KMS-11 (cell line): ENCODE measurements around the gene CCN5.

Source experiments
- H2AFZ ChIP-seq: fragments of 200-600 bp; sonication (generic); 2 replicates; pipeline ENCODE4 v1.6.1; 2016; ENCODE audit warnings: antibody characterized with exemption, mixed run types, low read depth
- H3K27ac ChIP-seq: fragments of 200-600 bp; sonication (generic); 2 replicates; pipeline ENCODE4 v1.6.1; 2016; ENCODE audit warnings: mild to moderate bottlenecking, mixed run types
- H3K27me3 ChIP-seq: fragments of 200-600 bp; sonication (generic); 2 replicates; pipeline ENCODE4 v1.6.1; 2017; ENCODE audit warnings: mild to moderate bottlenecking, low read depth, mixed run types, moderate library complexity; ENCODE audit not compliant: insufficient read depth
- H3K36me3 ChIP-seq: fragments of 200-600 bp; sonication (generic); 2 replicates; pipeline ENCODE4 v1.6.1; 2017; ENCODE audit warnings: mild to moderate bottlenecking, mixed run types; ENCODE audit not compliant: insufficient read depth
- H3K4me1 ChIP-seq: fragments of 200-600 bp; sonication (generic); 2 replicates; pipeline ENCODE4 v1.6.1; 2016; ENCODE audit warnings: mild to moderate bottlenecking, low read depth, mixed run types; ENCODE audit not compliant: poor library complexity, severe bottlenecking
- H3K4me2 ChIP-seq: fragments of 200-600 bp; sonication (generic); 2 replicates; pipeline ENCODE4 v1.7.0; 2016; ENCODE audit warnings: mild to moderate bottlenecking, mixed run types
- H3K4me3 ChIP-seq: fragments of 200-600 bp; sonication (generic); IDR thresholded peaks from 2 replicates; pipeline ENCODE4 v1.6.1; 2017; ENCODE audit warnings: low read depth, low read length, mixed read lengths; ENCODE audit not compliant: insufficient read depth
- H3K79me2 ChIP-seq: fragments of 200-600 bp; sonication (generic); 2 replicates; pipeline ENCODE4 v1.6.1; 2016; ENCODE audit warnings: low read depth, mixed run types; ENCODE audit not compliant: insufficient read depth
- H3K9ac ChIP-seq: fragments of 200-600 bp; sonication (generic); 2 replicates; pipeline ENCODE4 v1.6.1; 2016; ENCODE audit warnings: mild to moderate bottlenecking, mixed run types
- H4K20me1 ChIP-seq: fragments of 200-600 bp; sonication (generic); 2 replicates; pipeline ENCODE4 v1.6.1; 2016; ENCODE audit warnings: mild to moderate bottlenecking, mixed run types; ENCODE audit not compliant: insufficient read depth
- TF ChIP-seq, protein P1 (sequence below): fragments of 200-600 bp; sonication (generic); conservative IDR thresholded peaks from 2 replicates; pipeline ENCODE4 v1.6.1; 2017; ENCODE audit warnings: low read depth, mild to moderate bottlenecking, antibody characterized with exemption, low read length, moderate library complexity, mixed read lengths

The CCN5 gene

DNA sequence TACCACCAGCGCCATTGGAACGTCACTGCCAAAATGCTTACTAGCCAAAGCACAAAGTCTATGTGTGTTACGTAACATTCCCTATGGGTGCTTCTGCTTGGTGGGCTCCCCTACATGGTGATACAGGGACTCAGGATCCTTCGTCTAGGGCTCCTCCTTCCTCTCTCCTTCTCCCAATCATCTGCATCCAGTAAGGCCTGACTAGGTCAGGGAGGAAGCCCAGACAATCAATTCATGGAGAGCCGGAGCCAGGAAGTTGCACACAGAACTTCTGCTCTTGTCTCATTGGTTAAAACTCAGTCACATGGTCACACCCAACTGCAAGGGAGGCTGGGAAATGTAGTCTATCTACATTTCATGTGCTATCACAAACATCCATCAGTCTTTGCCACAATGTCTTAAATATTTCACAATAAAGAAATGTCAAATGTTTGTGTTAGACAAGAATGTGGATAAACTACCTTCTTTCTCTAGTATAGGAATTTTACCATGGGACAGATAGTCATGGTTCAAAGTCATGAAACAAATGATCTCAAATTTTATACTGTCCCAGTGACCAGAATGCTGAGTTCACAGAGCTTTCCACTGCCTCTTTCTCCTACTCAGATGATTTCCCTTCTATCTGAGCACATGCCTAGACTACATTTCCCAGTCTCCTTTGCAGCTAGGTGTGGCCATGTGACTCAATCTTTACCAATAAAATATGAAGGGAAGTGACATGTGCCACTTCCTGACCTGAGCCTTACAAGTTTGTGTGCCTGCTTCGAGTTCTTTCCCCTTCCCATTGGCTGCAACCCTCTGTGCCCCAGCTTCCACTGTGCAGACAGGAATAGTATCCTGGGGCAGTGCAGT lies 21.2 kb downstream of the CCN5 start:
- no peak overlapping the region for H3K4me2 ChIP-seq
- peak overlapping the region; percentile 51; the same call in 1 of the 2 replicates for H2AFZ ChIP-seq
- TF ChIP-seq, protein P1, sequence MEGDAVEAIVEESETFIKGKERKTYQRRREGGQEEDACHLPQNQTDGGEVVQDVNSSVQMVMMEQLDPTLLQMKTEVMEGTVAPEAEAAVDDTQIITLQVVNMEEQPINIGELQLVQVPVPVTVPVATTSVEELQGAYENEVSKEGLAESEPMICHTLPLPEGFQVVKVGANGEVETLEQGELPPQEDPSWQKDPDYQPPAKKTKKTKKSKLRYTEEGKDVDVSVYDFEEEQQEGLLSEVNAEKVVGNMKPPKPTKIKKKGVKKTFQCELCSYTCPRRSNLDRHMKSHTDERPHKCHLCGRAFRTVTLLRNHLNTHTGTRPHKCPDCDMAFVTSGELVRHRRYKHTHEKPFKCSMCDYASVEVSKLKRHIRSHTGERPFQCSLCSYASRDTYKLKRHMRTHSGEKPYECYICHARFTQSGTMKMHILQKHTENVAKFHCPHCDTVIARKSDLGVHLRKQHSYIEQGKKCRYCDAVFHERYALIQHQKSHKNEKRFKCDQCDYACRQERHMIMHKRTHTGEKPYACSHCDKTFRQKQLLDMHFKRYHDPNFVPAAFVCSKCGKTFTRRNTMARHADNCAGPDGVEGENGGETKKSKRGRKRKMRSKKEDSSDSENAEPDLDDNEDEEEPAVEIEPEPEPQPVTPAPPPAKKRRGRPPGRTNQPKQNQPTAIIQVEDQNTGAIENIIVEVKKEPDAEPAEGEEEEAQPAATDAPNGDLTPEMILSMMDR, result no peak
- H3K79me2 ChIP-seq, result no peaks in the 10 kb centered on the region
- H3K27me3 ChIP-seq, result no peaks in the 10 kb centered on the region; the same call in 1 of the 2 replicates
- no peaks in the 10 kb centered on the region for H4K20me1 ChIP-seq
- H3K4me1 ChIP-seq, result peaks cover 20% of the 10 kb centered on the region
- H3K27ac ChIP-seq, result no peak overlapping the region
- no peak overlapping the region for H3K9ac ChIP-seq
- H3K36me3 ChIP-seq, result no peaks in the 10 kb centered on the region
- H3K4me3 ChIP-seq, result no peak overlapping the region

DNA sequence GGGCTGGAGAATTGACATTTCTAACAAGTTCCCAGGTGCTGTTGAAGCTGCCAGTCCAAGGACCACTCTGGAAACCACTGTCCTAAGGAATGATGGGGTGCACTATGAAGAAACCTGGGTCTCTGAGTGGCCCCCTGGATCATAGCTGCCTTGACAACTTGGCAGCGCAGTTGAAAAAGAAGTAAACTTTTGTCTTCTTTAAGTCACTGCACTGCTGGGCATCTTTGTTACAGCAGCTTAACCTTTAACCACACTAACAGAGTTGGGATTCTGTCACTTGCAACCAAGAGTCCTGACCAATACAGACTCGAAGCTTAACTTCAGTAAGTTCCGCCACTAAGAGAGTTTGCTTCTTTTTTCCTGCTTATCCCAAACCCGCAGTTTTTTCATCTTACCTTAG lies 21.9 kb downstream of the CCN5 start:
- no peak overlapping the region for H3K4me2 ChIP-seq
- H3K36me3 ChIP-seq, result no peaks in the 10 kb centered on the region
- no peak overlapping the region for H3K9ac ChIP-seq
- H3K27ac ChIP-seq, result no peak overlapping the region
- H2AFZ ChIP-seq, result no peak overlapping the region
- no peak overlapping the region for H3K4me3 ChIP-seq
- peaks cover 3% of the 10 kb centered on the region; the same call in 1 of the 2 replicates for H3K27me3 ChIP-seq
- no peaks in the 10 kb centered on the region for H3K79me2 ChIP-seq
- H3K4me1 ChIP-seq, result peaks cover 16% of the 10 kb centered on the region
- TF ChIP-seq, protein P1, result no peak
- H4K20me1 ChIP-seq, result no peaks in the 10 kb centered on the region

GRCh38 chr20:44738813-44739477 lies 23.8 kb downstream of the CCN5 start:
- Histone ChIP-seq H3K4me1 (no peaks in the 10 kb centered on the region), H3K27me3 (peaks cover 16% of the 10 kb centered on the region; the same call in 1 of the 2 replicates), H3K79me2 (no peaks in the 10 kb centered on the region), H2AFZ (peak overlapping the region; percentile 19; the same call in 1 of the 2 replicates), H4K20me1 (no peaks in the 10 kb centered on the region), H3K36me3 (no peaks in the 10 kb centered on the region), H3K27ac (no peak overlapping the region), H3K4me2 (peak overlapping the region; percentile 23; the same call in 1 of the 2 replicates), H3K9ac (no peak overlapping the region), H3K4me3 (no peak overlapping the region)
- TF ChIP-seq, protein P1, result no peak

DNA sequence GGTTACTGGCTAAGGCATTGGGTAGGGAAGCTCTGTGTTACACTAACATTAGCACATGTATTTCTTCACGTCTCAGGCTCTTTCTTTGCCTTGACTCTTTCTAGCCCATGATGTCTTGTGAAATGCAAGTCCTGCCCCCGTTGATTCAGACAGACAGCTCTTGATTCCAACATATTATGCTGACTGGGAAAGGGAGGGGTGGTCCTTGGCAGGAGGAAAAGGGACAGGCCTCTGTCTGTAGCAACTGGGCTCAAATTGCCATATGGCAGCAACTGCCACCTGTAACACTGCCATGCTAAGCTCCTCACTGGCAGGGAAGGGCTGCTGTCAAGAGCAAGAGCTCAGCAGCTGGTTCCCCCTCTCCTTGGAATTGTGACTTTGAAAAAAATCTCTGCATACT lies 24.8 kb downstream of the CCN5 start:
- Histone ChIP-seq H3K4me3 (no peak overlapping the region), H3K36me3 (no peaks in the 10 kb centered on the region), H2AFZ (no peak overlapping the region), H3K4me1 (no peaks in the 10 kb centered on the region), H4K20me1 (no peaks in the 10 kb centered on the region), H3K27ac (no peak overlapping the region), H3K79me2 (no peaks in the 10 kb centered on the region), H3K27me3 (peaks cover 21% of the 10 kb centered on the region), H3K9ac (no peak overlapping the region), H3K4me2 (no peak overlapping the region)
- TF ChIP-seq, protein P1, result no peak
